Esophagus muscularis mucosa (tissue), 4 donors: ENCODE measurements around the gene TRAF3.

Experiments used
- CTCF ChIP-seq, 3 experiments: fragments of 200-600 bp in 2 of 3; fragments of 450-650 bp in 1 of 3; sonication (generic) in 2 of 3; IDR thresholded peaks; one replicate each; pipeline ENCODE4 v1.5.1; 2017 to 2019; ENCODE audit warnings: antibody characterized with exemption in 3 of 3, mild to moderate bottlenecking in 2 of 3, moderate library complexity in 1 of 3
- EP300 ChIP-seq: sonication (generic); formaldehyde crosslinking; IDR thresholded peaks from one replicate; pipeline ENCODE4 v1.6.1; 2017; ENCODE audit warnings: antibody characterized with exemption
- POLR2A ChIP-seq: fragments of 450-650 bp; IDR thresholded peaks from one replicate; pipeline ENCODE4 v1.6.1; 2017; ENCODE audit warnings: antibody characterized with exemption, moderate library complexity, mild to moderate bottlenecking, low read depth
- POLR2AphosphoS5 ChIP-seq, 2 donors: sonication (generic); formaldehyde crosslinking; IDR thresholded peaks; one replicate each; pipeline ENCODE4 v1.6.1; 2017; ENCODE audit warnings: antibody characterized with exemption in 2 of 2

GRCh38 chr14:102750376-102750775 lies 26.9 kb upstream of the TRAF3 start:
- TF ChIP-seq CTCF (IDR thresholded peaks at IDR 0.05) (no peak), POLR2A (no peak), POLR2AphosphoS5 (IDR thresholded peaks at IDR 0.05) (no peak), EP300 (no peak)
